ENCODE data around the gene NAT9.

Gene NAT9

DNA sequence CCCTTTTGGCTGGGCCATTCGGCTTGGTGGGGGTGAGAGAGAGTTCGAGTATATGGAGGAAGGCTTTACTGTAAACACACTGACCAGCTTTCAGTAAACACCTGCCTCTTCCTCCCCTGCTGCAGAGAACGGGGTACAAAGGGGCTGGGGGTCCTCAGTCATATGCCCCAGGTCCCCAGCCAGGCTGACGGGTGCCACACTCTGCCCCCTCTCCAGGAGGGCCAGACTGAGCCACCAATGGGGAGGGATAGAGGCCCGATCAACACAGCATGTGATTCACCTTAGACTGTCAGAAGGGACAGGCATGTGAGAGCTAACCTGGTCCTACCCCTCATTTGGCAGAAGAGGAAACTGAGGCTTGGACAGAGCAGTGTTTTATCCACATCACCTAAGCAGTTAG lies 14.7 kb downstream of the NAT9 start:
- H3K36me3 ChIP-seq (ENCODE audit: insufficient read depth, low read length) = no peaks in the 10 kb centered on the region
- H3K9ac ChIP-seq (ENCODE audit: low read length) = no peak overlapping the region
- no peaks in the 10 kb centered on the region for H3K27me3 ChIP-seq (ENCODE audit: insufficient read depth, low read length)
- H4K20me1 ChIP-seq (ENCODE audit: insufficient read depth, low read length) = no peaks in the 10 kb centered on the region
- H3K27ac ChIP-seq (ENCODE audit: low read depth, low read length, poor library complexity, severe bottlenecking) = no peak overlapping the region
- H3F3A ChIP-seq (ENCODE audit: insufficient read depth, low read length) = no peaks in the 10 kb centered on the region
- no peaks in the 10 kb centered on the region for H3K9me2 ChIP-seq (ENCODE audit: low read depth, low read length)
- H3K4me3 ChIP-seq (ENCODE audit: low read depth, low read length, poor library complexity, severe bottlenecking) = no peak overlapping the region
- no peaks in the 10 kb centered on the region for H3K79me2 ChIP-seq (ENCODE audit: insufficient read depth, low read length)
- H3K4me1 ChIP-seq (ENCODE audit: insufficient read depth, low read length, severe bottlenecking) = peaks cover 7% of the 10 kb centered on the region
- no peak overlapping the region for H3K4me2 ChIP-seq (ENCODE audit: low read length)
- no peaks in the 10 kb centered on the region for H3K9me3 ChIP-seq (ENCODE audit: low read length)
- no peak overlapping the region for H2AFZ ChIP-seq (ENCODE audit: low read length)
- no peak for TF ChIP-seq EZH2 (IDR thresholded peaks at IDR 0.05; ENCODE audit: borderline replicate concordance, low read length)
- TF ChIP-seq, protein P1, sequence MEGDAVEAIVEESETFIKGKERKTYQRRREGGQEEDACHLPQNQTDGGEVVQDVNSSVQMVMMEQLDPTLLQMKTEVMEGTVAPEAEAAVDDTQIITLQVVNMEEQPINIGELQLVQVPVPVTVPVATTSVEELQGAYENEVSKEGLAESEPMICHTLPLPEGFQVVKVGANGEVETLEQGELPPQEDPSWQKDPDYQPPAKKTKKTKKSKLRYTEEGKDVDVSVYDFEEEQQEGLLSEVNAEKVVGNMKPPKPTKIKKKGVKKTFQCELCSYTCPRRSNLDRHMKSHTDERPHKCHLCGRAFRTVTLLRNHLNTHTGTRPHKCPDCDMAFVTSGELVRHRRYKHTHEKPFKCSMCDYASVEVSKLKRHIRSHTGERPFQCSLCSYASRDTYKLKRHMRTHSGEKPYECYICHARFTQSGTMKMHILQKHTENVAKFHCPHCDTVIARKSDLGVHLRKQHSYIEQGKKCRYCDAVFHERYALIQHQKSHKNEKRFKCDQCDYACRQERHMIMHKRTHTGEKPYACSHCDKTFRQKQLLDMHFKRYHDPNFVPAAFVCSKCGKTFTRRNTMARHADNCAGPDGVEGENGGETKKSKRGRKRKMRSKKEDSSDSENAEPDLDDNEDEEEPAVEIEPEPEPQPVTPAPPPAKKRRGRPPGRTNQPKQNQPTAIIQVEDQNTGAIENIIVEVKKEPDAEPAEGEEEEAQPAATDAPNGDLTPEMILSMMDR (IDR thresholded peaks at IDR 0.05; ENCODE audit: low read length) = no peak

DNA sequence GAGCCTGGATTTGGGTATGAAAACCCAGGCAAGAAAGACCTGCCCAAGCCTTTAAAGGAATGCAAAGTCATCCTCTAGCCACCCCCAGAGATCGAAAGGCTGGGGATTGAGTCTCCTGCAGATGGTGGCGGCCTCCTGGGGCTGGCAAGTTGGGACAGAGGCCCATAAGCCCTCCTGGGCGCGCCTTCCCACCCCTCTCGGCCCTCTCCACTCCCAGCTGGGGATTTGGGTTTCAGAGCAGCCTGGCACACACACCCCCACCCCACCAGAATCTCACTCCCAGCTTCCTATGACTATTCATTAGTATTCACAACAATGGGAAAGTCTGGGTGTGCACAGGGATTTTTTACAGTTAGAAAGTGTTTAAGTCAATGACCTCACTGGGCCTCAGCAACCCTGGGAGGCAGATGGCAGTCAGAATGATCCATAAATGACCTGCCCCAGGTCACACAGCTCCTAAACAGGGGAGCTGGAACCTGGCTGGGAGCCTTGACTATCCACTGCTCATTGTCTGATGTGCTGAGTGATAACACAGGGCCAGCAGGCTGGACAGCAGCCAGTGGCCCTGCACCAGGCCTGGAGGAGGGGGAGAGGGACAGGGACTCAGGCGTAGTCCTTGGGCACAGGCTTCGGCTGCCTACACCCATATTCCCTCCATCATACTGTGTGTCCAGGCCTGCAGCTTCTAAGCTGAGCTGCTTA lies 15.6 kb downstream of the NAT9 start:
- no peaks in the 10 kb centered on the region for H3K9me2 ChIP-seq (ENCODE audit: low read depth, low read length)
- no peak overlapping the region for H2AFZ ChIP-seq (ENCODE audit: low read length)
- H3K36me3 ChIP-seq (ENCODE audit: insufficient read depth, low read length) = no peaks in the 10 kb centered on the region
- H4K20me1 ChIP-seq (ENCODE audit: insufficient read depth, low read length) = no peaks in the 10 kb centered on the region
- TF ChIP-seq EZH2 (IDR thresholded peaks at IDR 0.05; ENCODE audit: borderline replicate concordance, low read length) = no peak
- TF ChIP-seq, protein P1 (IDR thresholded peaks at IDR 0.05; ENCODE audit: low read length) = no peak
- peaks cover 7% of the 10 kb centered on the region for H3K4me1 ChIP-seq (ENCODE audit: insufficient read depth, low read length, severe bottlenecking)
- no peak overlapping the region for H3K4me3 ChIP-seq (ENCODE audit: low read depth, low read length, poor library complexity, severe bottlenecking)
- H3F3A ChIP-seq (ENCODE audit: insufficient read depth, low read length) = no peaks in the 10 kb centered on the region
- H3K27ac ChIP-seq (ENCODE audit: low read depth, low read length, poor library complexity, severe bottlenecking) = no peak overlapping the region
- no peak overlapping the region for H3K9ac ChIP-seq (ENCODE audit: low read length)
- no peak overlapping the region for H3K4me2 ChIP-seq (ENCODE audit: low read length)
- no peaks in the 10 kb centered on the region for H3K27me3 ChIP-seq (ENCODE audit: insufficient read depth, low read length)
- H3K9me3 ChIP-seq (ENCODE audit: low read length) = no peaks in the 10 kb centered on the region
- H3K79me2 ChIP-seq (ENCODE audit: insufficient read depth, low read length) = no peaks in the 10 kb centered on the region

DNA sequence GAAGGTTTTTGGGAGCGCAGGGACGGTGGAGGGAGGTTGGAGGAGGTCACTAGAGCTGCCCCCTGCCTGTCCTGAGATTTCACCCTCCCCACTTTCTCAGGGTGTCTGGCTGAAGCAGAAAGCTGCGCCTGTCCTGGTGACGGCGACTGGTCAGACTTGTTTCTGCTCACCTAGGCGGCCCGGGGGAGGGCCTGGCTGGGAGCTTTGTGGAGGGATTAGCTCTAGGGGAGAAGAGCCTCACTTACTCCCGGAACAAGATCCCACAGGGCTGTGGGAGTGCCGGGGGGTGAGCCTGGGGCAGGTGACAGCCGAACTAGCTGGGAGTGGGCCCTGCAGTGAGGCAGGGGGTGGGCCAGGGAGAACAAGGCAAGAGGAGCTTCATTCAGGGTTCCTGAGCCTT lies 16.2 kb downstream of the NAT9 start:
- Histone ChIP-seq H2AFZ (ENCODE audit: low read length) (no peak overlapping the region), H3F3A (ENCODE audit: insufficient read depth, low read length) (no peaks in the 10 kb centered on the region), H3K79me2 (ENCODE audit: insufficient read depth, low read length) (no peaks in the 10 kb centered on the region), H3K9ac (ENCODE audit: low read length) (no peak overlapping the region), H4K20me1 (ENCODE audit: insufficient read depth, low read length) (no peaks in the 10 kb centered on the region), H3K4me3 (ENCODE audit: low read depth, low read length, poor library complexity, severe bottlenecking) (no peak overlapping the region), H3K4me1 (ENCODE audit: insufficient read depth, low read length, severe bottlenecking) (peaks cover 7% of the 10 kb centered on the region), H3K27ac (ENCODE audit: low read depth, low read length, poor library complexity, severe bottlenecking) (no peak overlapping the region), H3K9me3 (ENCODE audit: low read length) (no peaks in the 10 kb centered on the region), H3K27me3 (ENCODE audit: insufficient read depth, low read length) (no peaks in the 10 kb centered on the region), H3K9me2 (ENCODE audit: low read depth, low read length) (no peaks in the 10 kb centered on the region), H3K4me2 (ENCODE audit: low read length) (no peak overlapping the region), H3K36me3 (ENCODE audit: insufficient read depth, low read length) (no peaks in the 10 kb centered on the region)
- TF ChIP-seq, protein P1 (IDR thresholded peaks at IDR 0.05; ENCODE audit: low read length) = no peak
- TF ChIP-seq EZH2 (IDR thresholded peaks at IDR 0.05; ENCODE audit: borderline replicate concordance, low read length) = no peak

All from OCI-LY1 (cell line).